ENCODE data around the gene SSBP3. TPM values are rescaled to one million over a fixed set of nuclear protein-coding genes. Genes with fewer than 3 reads are reported as not detected.

Gene SSBP3
- total and polyA plus RNA-seq, 2 experiments from 2014 or later: 47.4 to 68.6 TPM

DNA sequence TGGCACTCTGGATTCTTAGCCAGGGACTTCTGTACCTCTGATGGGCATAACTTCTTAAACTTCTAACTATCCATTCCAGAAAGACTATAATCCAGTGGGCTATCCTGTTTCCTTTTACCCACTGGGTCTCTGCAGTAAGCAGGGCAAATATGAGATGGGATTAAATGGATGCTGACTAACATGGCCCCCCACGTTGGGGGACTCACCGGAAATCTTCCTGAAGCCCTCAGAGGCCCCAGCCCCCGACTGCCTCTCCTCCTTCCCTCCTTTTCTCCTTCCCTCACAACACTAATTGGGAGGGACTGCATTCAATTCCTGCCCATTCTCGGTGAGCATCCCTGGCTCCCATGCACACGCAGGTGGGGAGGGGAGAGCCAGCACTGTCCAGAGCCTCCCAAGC lies 70.1 kb downstream of the SSBP3 start:
- H3K9me3 Mint-ChIP-seq: no peaks in the 10 kb centered on the region
- peak overlapping the region; percentile 62 for H3K4me2 ChIP-seq
- no peak overlapping the region for H3K4me3 Mint-ChIP-seq
- peaks cover 84% of the 10 kb centered on the region for H3K4me1 ChIP-seq (ENCODE audit: insufficient read depth)
- 0 out of 3 replicates have a peak, but pooled peaks cover 3% of the 10 kb centered on the region for H3K36me3 Mint-ChIP-seq (ENCODE audit: low read depth)
- peak overlapping the region; percentile 72 for H3K27ac ChIP-seq (ENCODE audit: low read depth)
- H3K4me1 Mint-ChIP-seq: peaks cover 86% of the 10 kb centered on the region
- no peaks in the 10 kb centered on the region for H3K9me2 ChIP-seq (ENCODE audit: insufficient read depth)
- TF ChIP-seq, protein P1, sequence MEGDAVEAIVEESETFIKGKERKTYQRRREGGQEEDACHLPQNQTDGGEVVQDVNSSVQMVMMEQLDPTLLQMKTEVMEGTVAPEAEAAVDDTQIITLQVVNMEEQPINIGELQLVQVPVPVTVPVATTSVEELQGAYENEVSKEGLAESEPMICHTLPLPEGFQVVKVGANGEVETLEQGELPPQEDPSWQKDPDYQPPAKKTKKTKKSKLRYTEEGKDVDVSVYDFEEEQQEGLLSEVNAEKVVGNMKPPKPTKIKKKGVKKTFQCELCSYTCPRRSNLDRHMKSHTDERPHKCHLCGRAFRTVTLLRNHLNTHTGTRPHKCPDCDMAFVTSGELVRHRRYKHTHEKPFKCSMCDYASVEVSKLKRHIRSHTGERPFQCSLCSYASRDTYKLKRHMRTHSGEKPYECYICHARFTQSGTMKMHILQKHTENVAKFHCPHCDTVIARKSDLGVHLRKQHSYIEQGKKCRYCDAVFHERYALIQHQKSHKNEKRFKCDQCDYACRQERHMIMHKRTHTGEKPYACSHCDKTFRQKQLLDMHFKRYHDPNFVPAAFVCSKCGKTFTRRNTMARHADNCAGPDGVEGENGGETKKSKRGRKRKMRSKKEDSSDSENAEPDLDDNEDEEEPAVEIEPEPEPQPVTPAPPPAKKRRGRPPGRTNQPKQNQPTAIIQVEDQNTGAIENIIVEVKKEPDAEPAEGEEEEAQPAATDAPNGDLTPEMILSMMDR (conservative IDR thresholded peaks at IDR 0.05; ENCODE audit: low read depth in 2 of 2): no peak
- TF ChIP-seq ZNF114 (CRISPR knock-in tag; IDR thresholded peaks at IDR 0.05) (no peak), ZNF331 (CRISPR knock-in tag; IDR thresholded peaks at IDR 0.05; ENCODE audit: low read depth) (no peak), JUNB (IDR thresholded peaks at IDR 0.05; ENCODE audit: unreplicated experiment) (no peak), REST (IDR thresholded peaks at IDR 0.05; ENCODE audit: unreplicated experiment) (no peak), NANOG (IDR thresholded peaks at IDR 0.05; ENCODE audit: borderline replicate concordance) (no peak), EZH2 (IDR thresholded peaks at IDR 0.05; ENCODE audit: low read depth, unreplicated experiment) (no peak), STAT1 (IDR thresholded peaks at IDR 0.05; ENCODE audit: unreplicated experiment) (no peak), POLR2AphosphoS5 (IDR thresholded peaks at IDR 0.05; ENCODE audit: low read depth) (no peak), ZNF462 (CRISPR knock-in tag; IDR thresholded peaks at IDR 0.05) (no peak), EZH2phosphoT487 (IDR thresholded peaks at IDR 0.05; ENCODE audit: unreplicated experiment) (no peak)
- TF ChIP-seq, protein P2, sequence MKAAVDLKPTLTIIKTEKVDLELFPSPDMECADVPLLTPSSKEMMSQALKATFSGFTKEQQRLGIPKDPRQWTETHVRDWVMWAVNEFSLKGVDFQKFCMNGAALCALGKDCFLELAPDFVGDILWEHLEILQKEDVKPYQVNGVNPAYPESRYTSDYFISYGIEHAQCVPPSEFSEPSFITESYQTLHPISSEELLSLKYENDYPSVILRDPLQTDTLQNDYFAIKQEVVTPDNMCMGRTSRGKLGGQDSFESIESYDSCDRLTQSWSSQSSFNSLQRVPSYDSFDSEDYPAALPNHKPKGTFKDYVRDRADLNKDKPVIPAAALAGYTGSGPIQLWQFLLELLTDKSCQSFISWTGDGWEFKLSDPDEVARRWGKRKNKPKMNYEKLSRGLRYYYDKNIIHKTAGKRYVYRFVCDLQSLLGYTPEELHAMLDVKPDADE (IDR thresholded peaks at IDR 0.05): no peak
- H3K36me3 ChIP-seq (ENCODE audit: insufficient read depth): no peaks in the 10 kb centered on the region
- H2AFZ ChIP-seq: no peak overlapping the region
- no peak overlapping the region for H3K27ac Mint-ChIP-seq
- peaks cover 17% of the 10 kb centered on the region for H3K27me3 Mint-ChIP-seq (ENCODE audit: insufficient read depth, low read depth, poor library complexity)
- H4K20me1 ChIP-seq (replicated peaks; ENCODE audit: insufficient read depth): peaks cover 23% of the 10 kb centered on the region; the same call in 1 of the 2 replicates
- ATAC-seq (no peak), DNase-seq (ENCODE audit: low spot score) (no peak)
- peaks cover 99% of the 10 kb centered on the region for H3K79me2 ChIP-seq (replicated peaks; ENCODE audit: insufficient read depth)
- H3K27me3 ChIP-seq (ENCODE audit: insufficient read depth): no peaks in the 10 kb centered on the region
- peaks cover 10% of the 10 kb centered on the region; the same call in 1 of the 2 replicates for H3F3A ChIP-seq (replicated peaks; ENCODE audit: low read depth)
- no peak overlapping the region for H3K4me3 ChIP-seq
